22Rv1 (cell line): ENCODE measurements around the gene HCCS.

Experiments used
- H3K27ac ChIP-seq: fragments of 450-650 bp; 2 replicates; pipeline ENCODE4 v1.5.1; 2017
- CTCF ChIP-seq: fragments of 450-650 bp; IDR thresholded peaks from 2 replicates; pipeline ENCODE4 v1.5.1; 2017; ENCODE audit warnings: mild to moderate bottlenecking
- ZFX ChIP-seq: fragments of 450-650 bp; IDR thresholded peaks from 2 replicates; pipeline ENCODE4 v1.6.1; 2017; ENCODE audit warnings: antibody characterized with exemption, borderline replicate concordance

The HCCS gene

GRCh38 chrX:11081511-11081910 lies 29.6 kb upstream of the HCCS start:
- TF ChIP-seq ZFX, result no peak
- TF ChIP-seq CTCF, result no peak
- no peak overlapping the region for H3K27ac ChIP-seq

GRCh38 chrX:11085305-11085704 lies 25.8 kb upstream of the HCCS start:
- TF ChIP-seq ZFX (no peak), CTCF (no peak)
- H3K27ac ChIP-seq, result no peak overlapping the region

GRCh38 chrX:11089802-11090201 lies 21.3 kb upstream of the HCCS start:
- TF ChIP-seq ZFX (no peak), CTCF (no peak)
- H3K27ac ChIP-seq, result no peak overlapping the region

- no peak for TF ChIP-seq ZFX
- TF ChIP-seq CTCF, result no peak
- H3K27ac ChIP-seq, result no peak overlapping the region
Measured at GRCh38 chrX:11097933-11098332, 13.2 kb upstream of the HCCS start.

- no peak for TF ChIP-seq ZFX
- no peak for TF ChIP-seq CTCF
- H3K27ac ChIP-seq, result no peak overlapping the region
Measured at GRCh38 chrX:11099465-11099864, 11.7 kb upstream of the HCCS start.

GRCh38 chrX:11100281-11101035 lies 10.7 kb upstream of the HCCS start:
- TF ChIP-seq ZFX (no peak), CTCF (peak; percentile 56)
- peak overlapping the region; percentile 67 for H3K27ac ChIP-seq

GRCh38 chrX:11103006-11103405 lies 8.1 kb upstream of the HCCS start:
- TF ChIP-seq ZFX, result no peak
- no peak for TF ChIP-seq CTCF
- H3K27ac ChIP-seq, result no peak overlapping the region
